ENCODE results near the gene RBM19.

Gene RBM19

DNA sequence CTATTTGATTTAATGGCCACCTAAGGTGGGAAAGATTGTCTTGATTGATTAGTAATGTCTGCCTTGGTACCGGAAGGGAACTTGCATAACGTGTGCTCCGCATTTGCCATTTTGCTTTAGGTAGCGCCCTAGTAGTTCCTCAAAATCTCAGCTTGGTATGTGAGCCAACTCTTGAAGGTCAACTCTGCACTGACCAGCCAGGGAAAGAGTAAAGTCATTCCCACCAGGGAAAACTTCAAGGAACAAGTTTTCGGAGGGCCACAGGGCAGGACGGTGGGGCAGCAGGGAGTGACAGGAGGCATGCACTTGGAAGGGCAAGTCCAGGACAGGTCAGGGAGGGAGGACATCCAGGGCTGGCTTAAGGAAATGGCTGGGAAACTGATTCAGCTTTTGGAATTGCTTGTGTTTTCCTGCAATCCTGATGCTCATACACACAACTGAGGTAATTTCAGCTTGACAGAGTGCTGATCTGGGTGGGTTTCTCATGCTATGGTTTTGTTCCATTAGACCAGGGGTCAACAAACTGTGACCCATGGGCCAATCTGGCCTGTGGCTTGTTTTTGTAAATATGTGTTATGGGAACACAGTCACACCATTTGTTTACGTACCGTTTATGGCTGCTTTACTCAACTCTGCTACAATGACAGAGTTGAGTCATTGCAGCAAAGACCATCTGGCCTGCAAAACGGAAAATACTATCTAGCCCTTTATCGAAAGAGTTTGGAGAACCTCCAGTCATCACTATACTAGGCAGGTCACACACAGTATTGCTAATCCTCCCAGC is 184.5 kb downstream of the RBM19 start:
- Histone ChIP-seq H3K27me3 (ENCODE audit: control insufficient read depth, insufficient read depth, low read length) (no peaks in the 10 kb centered on the region), H3K36me3 (ENCODE audit: control insufficient read depth, insufficient read depth, low read length) (no peaks in the 10 kb centered on the region), H3K9ac (ENCODE audit: low read length) (no peak overlapping the region), H3K4me1 (ENCODE audit: control insufficient read depth, insufficient read depth, low read length) (peaks cover 7% of the 10 kb centered on the region; the same call in 1 of the 2 replicates), H3K9me3 (ENCODE audit: control insufficient read depth, insufficient read depth, low read depth, low read length) (peaks cover 9% of the 10 kb centered on the region), H3K27ac (ENCODE audit: low read depth, low read length) (no peak overlapping the region), H3K4me3 (ENCODE audit: low read depth, low read length) (no peak overlapping the region)

DNA sequence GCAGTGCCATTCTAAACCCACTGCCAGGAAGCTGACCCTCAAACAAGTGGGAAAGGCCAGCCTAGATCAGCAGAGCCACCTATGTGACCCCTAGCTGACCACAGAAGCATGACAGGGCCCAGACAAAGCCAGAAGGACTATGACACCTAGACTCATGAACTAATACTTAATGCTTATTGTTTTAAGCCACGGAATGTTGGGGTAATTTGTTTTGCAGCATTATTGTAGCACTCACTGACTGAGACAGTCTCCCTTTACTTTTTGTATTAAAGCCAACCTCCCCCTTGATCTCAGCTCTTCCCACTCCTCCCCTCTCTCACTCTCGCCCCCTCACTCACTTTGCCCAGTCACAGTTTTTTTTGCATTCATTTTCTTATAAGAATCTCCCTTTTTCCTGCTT is 186.4 kb downstream of the RBM19 start:
- Histone ChIP-seq H3K9me3 (ENCODE audit: control insufficient read depth, insufficient read depth, low read depth, low read length) (peaks cover 3% of the 10 kb centered on the region; the same call in 1 of the 2 replicates), H3K27me3 (ENCODE audit: control insufficient read depth, insufficient read depth, low read length) (no peaks in the 10 kb centered on the region), H3K4me3 (ENCODE audit: low read depth, low read length) (no peak overlapping the region), H3K9ac (ENCODE audit: low read length) (no peak overlapping the region), H3K36me3 (ENCODE audit: control insufficient read depth, insufficient read depth, low read length) (no peaks in the 10 kb centered on the region), H3K27ac (ENCODE audit: low read depth, low read length) (no peak overlapping the region), H3K4me1 (ENCODE audit: control insufficient read depth, insufficient read depth, low read length) (peaks cover 5% of the 10 kb centered on the region; the same call in 1 of the 2 replicates)

DNA sequence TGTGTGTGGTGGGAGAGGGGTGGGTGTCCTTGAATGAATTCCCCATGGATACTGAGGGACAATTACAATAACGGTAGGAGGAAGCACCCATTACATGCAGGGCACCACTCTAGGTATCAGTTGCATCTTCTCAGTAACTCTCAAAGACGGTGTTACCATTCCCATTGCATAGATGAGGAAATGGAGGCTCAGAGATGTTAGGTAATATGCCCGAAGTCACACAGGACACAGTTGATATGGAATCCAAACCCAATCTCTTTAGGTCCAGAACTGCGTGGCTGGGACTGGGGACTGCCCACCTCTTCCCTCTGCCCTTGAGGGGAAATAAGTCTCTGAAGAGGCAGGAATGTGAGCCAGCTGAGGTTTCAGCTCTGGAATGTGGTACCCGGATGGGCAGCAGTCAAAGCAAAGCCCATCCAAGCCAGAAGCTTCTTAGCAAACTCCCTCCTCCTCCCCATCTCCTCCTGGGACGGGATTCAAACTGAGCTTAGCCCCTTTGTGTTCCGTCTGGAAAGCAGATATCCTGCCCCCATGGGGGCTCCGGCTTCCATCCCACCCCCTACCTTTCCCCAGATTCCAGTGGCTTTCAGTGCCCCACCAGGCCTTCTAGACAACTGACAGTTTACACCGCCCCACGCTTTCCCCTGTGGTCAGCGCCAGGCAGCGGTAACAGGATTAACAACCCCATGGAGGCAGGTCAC is 187.5 kb downstream of the RBM19 start:
- Histone ChIP-seq H3K27ac (ENCODE audit: low read depth, low read length) (no peak overlapping the region), H3K4me1 (ENCODE audit: control insufficient read depth, insufficient read depth, low read length) (peaks cover 4% of the 10 kb centered on the region; the same call in 1 of the 2 replicates), H3K36me3 (ENCODE audit: control insufficient read depth, insufficient read depth, low read length) (no peaks in the 10 kb centered on the region), H3K9ac (ENCODE audit: low read length) (no peak overlapping the region), H3K9me3 (ENCODE audit: control insufficient read depth, insufficient read depth, low read depth, low read length) (peaks cover 3% of the 10 kb centered on the region; the same call in 1 of the 2 replicates), H3K4me3 (ENCODE audit: low read depth, low read length) (no peak overlapping the region), H3K27me3 (ENCODE audit: control insufficient read depth, insufficient read depth, low read length) (no peaks in the 10 kb centered on the region)

DNA sequence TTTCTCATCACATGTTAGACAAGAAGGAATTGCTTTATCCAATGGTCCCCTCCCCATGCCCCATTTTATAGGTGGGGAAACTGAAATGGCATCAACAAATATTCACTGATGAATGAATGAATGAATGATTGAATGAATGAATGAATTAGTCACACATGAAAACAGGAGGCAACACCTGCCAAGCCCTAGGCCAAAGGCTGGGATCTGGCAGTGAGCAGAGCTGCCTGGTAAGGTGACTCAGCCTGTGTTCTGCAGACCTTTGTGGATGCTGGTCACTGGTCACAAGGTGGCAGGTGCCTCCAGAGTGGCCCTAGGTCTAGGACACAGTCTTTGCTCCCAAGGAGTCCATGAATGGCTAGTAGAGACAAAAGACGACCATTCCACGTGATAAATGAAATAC is 188.4 kb downstream of the RBM19 start:
- Histone ChIP-seq H3K36me3 (ENCODE audit: control insufficient read depth, insufficient read depth, low read length) (no peaks in the 10 kb centered on the region), H3K4me1 (ENCODE audit: control insufficient read depth, insufficient read depth, low read length) (peaks cover 4% of the 10 kb centered on the region; the same call in 1 of the 2 replicates), H3K27ac (ENCODE audit: low read depth, low read length) (no peak overlapping the region), H3K9ac (ENCODE audit: low read length) (no peak overlapping the region), H3K4me3 (ENCODE audit: low read depth, low read length) (no peak overlapping the region), H3K27me3 (ENCODE audit: control insufficient read depth, insufficient read depth, low read length) (no peaks in the 10 kb centered on the region), H3K9me3 (ENCODE audit: control insufficient read depth, insufficient read depth, low read depth, low read length) (peaks cover 3% of the 10 kb centered on the region; the same call in 1 of the 2 replicates)

DNA sequence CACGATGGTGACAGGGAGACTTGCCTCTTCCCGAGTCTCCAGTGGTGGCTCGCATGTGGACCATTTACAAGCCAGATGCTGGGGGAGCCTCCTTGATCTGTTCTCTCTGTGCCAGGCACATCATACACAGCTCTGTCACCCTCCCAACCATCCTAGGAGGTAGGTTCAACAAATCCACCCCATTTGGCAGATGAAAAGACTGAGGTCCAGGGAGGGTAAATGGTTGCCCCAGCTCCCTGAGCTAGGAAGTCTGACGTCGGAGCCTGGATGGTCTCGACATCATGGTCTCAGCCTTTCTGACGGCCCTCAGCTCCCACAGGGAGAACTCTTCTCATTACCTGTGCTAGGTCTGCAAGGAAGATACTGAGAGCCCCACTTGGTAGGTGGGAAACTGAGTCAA is 189.6 kb downstream of the RBM19 start:
- no peak overlapping the region for H3K9ac ChIP-seq (ENCODE audit: low read length)
- H3K9me3 ChIP-seq (ENCODE audit: control insufficient read depth, insufficient read depth, low read depth, low read length), result peaks cover 3% of the 10 kb centered on the region; the same call in 1 of the 2 replicates
- H3K27me3 ChIP-seq (ENCODE audit: control insufficient read depth, insufficient read depth, low read length), result no peaks in the 10 kb centered on the region
- H3K4me1 ChIP-seq (ENCODE audit: control insufficient read depth, insufficient read depth, low read length), result peaks cover 4% of the 10 kb centered on the region; the same call in 1 of the 2 replicates
- H3K36me3 ChIP-seq (ENCODE audit: control insufficient read depth, insufficient read depth, low read length), result no peaks in the 10 kb centered on the region
- no peak overlapping the region for H3K4me3 ChIP-seq (ENCODE audit: low read depth, low read length)
- no peak overlapping the region for H3K27ac ChIP-seq (ENCODE audit: low read depth, low read length)

DNA sequence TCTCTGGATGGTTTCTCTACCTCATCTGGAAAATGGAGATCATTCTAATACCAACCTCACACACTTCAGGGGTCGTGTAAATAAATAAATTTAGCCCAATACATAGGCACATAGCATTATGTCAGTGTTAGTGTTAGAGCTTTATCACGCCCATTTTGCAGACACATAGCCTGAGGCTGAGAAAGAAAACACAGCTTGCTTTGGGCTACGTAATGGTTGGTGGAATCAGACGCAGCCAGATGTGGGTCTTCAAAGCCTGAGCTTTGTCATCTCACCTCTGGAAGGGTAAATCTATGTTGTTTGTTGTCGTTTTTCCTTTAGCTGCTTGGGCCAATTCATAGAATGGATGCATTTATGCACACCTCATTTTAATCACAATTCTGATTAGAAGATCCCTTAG is 191.6 kb downstream of the RBM19 start:
- Histone ChIP-seq H3K4me3 (ENCODE audit: low read depth, low read length) (no peak overlapping the region), H3K9me3 (ENCODE audit: control insufficient read depth, insufficient read depth, low read depth, low read length) (no peaks in the 10 kb centered on the region), H3K27ac (ENCODE audit: low read depth, low read length) (no peak overlapping the region), H3K4me1 (ENCODE audit: control insufficient read depth, insufficient read depth, low read length) (peaks cover 4% of the 10 kb centered on the region; the same call in 1 of the 2 replicates), H3K36me3 (ENCODE audit: control insufficient read depth, insufficient read depth, low read length) (no peaks in the 10 kb centered on the region), H3K27me3 (ENCODE audit: control insufficient read depth, insufficient read depth, low read length) (no peaks in the 10 kb centered on the region), H3K9ac (ENCODE audit: low read length) (no peak overlapping the region)

DNA sequence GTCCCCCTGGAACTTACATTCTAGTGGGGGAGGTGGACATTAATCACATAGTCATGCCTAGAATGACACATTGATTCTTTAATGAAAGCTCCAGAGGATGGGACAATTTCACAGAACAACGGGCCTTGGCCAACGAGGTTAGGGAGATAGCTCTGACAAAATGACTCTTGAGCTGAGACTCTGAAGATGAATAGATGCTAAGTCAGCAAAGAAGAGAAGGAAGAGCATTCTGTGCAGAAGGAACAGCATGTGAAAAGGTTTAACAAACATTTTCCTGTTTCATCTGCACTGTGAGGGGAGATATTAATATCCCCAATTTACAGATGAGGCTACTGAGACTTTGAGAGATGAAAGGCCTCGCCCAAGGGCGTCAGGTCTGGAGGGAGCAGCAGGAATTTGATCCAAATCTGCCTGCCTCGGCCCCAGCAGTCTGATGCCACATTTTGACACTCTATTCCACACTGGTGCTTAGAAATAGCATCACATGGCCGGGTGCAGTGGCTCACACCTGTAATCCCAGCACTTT is 193.6 kb downstream of the RBM19 start:
- Histone ChIP-seq H3K27me3 (ENCODE audit: control insufficient read depth, insufficient read depth, low read length) (no peaks in the 10 kb centered on the region), H3K36me3 (ENCODE audit: control insufficient read depth, insufficient read depth, low read length) (no peaks in the 10 kb centered on the region), H3K27ac (ENCODE audit: low read depth, low read length) (no peak overlapping the region), H3K9me3 (ENCODE audit: control insufficient read depth, insufficient read depth, low read depth, low read length) (no peaks in the 10 kb centered on the region), H3K9ac (ENCODE audit: low read length) (no peak overlapping the region), H3K4me1 (ENCODE audit: control insufficient read depth, insufficient read depth, low read length) (no peaks in the 10 kb centered on the region), H3K4me3 (ENCODE audit: low read depth, low read length) (no peak overlapping the region)

DNA sequence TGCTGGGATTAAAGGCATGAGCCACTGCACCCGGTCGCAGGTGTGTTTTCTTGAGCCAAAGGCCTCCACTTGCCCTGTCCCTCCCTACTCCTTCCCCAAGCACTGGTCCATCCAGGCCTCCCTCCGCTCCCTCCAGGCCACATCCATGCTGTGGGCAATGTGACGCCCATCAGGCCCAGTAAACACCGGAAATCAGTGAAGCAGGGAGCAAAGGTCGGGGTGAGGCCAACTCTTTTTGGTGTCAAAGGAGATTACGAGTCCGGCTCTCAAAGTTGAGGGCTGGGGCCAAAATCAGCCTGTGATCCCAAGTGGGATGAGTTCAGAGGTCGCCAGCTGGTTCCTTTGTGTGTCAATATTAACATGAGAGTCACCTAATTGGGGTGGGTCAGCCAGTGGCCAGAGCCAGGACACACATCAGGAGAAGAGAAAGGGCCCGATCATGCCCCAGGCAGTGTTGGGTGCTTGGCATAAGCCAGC is 195.7 kb downstream of the RBM19 start:
- H3K27ac ChIP-seq (ENCODE audit: low read depth, low read length), result no peak overlapping the region
- peaks cover 13% of the 10 kb centered on the region for H3K4me1 ChIP-seq (ENCODE audit: control insufficient read depth, insufficient read depth, low read length)
- no peak overlapping the region for H3K9ac ChIP-seq (ENCODE audit: low read length)
- peaks cover 5% of the 10 kb centered on the region for H3K27me3 ChIP-seq (ENCODE audit: control insufficient read depth, insufficient read depth, low read length)
- no peak overlapping the region for H3K4me3 ChIP-seq (ENCODE audit: low read depth, low read length)
- no peaks in the 10 kb centered on the region for H3K36me3 ChIP-seq (ENCODE audit: control insufficient read depth, insufficient read depth, low read length)
- no peaks in the 10 kb centered on the region for H3K9me3 ChIP-seq (ENCODE audit: control insufficient read depth, insufficient read depth, low read depth, low read length)

DNA sequence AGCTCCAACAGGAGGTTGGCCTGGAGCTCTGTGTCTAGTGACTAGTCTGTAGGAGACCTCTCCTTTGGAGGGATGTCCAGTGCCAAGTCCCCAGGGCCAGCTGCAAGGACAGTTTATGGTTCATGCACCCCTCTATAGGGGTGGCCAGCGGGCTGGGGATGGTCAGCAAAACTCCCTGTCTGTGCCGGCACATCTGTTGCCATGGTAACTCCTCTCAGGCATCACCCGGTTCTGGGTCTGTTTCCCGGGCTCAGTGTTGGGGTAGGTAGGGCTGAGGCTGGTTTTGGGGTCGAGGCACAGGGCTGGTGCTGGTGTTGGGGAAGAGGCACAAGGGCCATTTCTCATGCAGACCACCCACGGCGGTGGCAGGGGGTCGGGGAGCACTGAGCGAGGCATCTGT is 196.8 kb downstream of the RBM19 start:
- no peak overlapping the region for H3K9ac ChIP-seq (ENCODE audit: low read length)
- peaks cover 9% of the 10 kb centered on the region for H3K27me3 ChIP-seq (ENCODE audit: control insufficient read depth, insufficient read depth, low read length)
- H3K4me1 ChIP-seq (ENCODE audit: control insufficient read depth, insufficient read depth, low read length), result peaks cover 13% of the 10 kb centered on the region
- no peaks in the 10 kb centered on the region for H3K36me3 ChIP-seq (ENCODE audit: control insufficient read depth, insufficient read depth, low read length)
- no peak overlapping the region for H3K4me3 ChIP-seq (ENCODE audit: low read depth, low read length)
- H3K27ac ChIP-seq (ENCODE audit: low read depth, low read length), result no peak overlapping the region
- no peaks in the 10 kb centered on the region for H3K9me3 ChIP-seq (ENCODE audit: control insufficient read depth, insufficient read depth, low read depth, low read length)

DNA sequence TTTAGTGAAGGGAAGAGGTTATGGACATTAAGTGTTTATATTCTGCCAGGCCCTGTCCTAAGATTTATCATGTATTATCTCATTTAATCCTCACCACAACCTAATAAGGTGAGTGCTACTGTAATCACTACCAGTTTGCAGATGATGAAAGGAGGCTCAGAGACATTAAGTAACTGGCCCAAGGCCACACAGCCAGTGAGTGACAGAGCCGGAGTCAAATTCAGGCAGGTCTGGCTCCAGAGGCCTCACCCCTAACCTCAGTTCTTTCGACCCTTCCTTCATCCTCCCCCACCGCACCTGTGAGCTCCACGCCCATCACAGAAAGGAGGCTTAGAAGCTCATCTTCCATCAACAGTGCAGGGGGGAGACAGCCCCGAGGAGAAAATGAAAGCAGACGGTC is 197.3 kb downstream of the RBM19 start:
- Histone ChIP-seq H3K4me3 (ENCODE audit: low read depth, low read length) (no peak overlapping the region), H3K27me3 (ENCODE audit: control insufficient read depth, insufficient read depth, low read length) (peaks cover 9% of the 10 kb centered on the region), H3K9ac (ENCODE audit: low read length) (no peak overlapping the region), H3K27ac (ENCODE audit: low read depth, low read length) (no peak overlapping the region), H3K36me3 (ENCODE audit: control insufficient read depth, insufficient read depth, low read length) (no peaks in the 10 kb centered on the region), H3K9me3 (ENCODE audit: control insufficient read depth, insufficient read depth, low read depth, low read length) (no peaks in the 10 kb centered on the region), H3K4me1 (ENCODE audit: control insufficient read depth, insufficient read depth, low read length) (peaks cover 13% of the 10 kb centered on the region)
